GM20431 (cell line): ENCODE data around the gene RAB1A.

Source experiments
- in situ Hi-C: fragments of 300-500 bp; cut with MseI, MboI; formaldehyde crosslinking; loops from one replicate; pipeline ENCODE4 v1.15.0; 2020; ENCODE audit warnings: low sequenced_read_pairs; ENCODE audit not compliant: unreplicated experiment

The RAB1A gene

DNA sequence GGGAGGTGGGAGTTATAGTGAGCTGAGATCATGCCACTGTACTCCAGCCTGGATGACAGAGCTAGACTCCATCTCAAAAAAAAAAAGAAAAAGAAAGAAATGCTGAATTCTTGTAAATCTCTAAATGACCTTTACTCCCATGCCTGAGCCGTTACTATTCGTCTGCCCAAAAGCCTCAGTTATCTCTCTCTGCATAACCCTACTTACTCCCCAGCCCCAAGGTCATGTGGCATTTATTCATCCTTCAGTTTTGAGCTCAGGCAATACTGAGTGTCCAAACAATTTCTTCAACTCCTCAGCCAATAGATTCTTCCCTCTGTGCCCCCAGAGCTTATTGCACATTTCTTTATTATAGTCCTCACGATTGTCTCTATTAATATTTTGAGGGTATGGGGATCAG lies 28.8 kb downstream of the RAB1A start:
- in situ Hi-C loops, result no loop called here

DNA sequence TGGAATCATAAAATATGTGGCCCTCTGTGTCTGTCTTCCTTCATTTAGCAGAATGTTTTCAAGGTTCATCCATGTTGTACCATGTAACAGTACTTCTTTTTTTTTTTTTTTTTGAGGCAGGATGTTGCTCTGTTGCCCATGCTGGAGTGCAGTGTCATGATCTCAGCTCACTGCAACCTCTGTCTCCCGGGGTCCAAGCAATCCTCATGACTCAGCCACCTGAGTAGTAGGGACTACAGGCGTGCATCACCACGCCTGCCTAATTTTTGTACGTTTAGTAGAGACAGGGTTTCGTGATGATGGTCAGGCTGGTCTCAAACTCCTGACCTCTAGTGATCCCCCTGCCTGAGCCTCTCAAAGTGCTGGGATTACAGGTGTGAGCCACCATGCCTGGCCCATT lies 31.2 kb downstream of the RAB1A start:
- in situ Hi-C loops, result no loop called here

- in situ Hi-C loops, result no loop called here
These were observed 32.1 kb downstream of the RAB1A start for GRCh38 chr2:65097844-65098243.

GRCh38 chr2:65096948-65097347 lies 33.0 kb downstream of the RAB1A start:
- in situ Hi-C loops, result no loop called here

DNA sequence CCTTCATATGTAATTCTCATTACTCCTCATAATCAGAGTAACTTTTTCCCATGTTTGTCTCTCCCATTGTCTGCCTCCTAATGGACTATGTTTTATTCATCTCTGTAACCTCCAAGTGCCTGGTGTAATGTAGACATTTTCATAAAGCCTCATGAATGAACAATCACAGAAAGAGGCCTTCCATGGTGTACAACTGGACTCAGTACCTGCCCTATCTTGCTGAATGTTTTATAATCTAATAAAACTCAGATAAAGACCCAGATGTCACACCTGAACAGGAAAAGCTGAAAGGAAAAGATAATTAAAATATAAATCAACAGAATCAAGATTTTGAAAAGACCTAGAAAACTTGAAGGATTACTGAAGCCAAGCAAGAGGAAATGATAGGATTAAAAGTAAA lies 36.7 kb downstream of the RAB1A start:
- in situ Hi-C loops, result no loop called here

DNA sequence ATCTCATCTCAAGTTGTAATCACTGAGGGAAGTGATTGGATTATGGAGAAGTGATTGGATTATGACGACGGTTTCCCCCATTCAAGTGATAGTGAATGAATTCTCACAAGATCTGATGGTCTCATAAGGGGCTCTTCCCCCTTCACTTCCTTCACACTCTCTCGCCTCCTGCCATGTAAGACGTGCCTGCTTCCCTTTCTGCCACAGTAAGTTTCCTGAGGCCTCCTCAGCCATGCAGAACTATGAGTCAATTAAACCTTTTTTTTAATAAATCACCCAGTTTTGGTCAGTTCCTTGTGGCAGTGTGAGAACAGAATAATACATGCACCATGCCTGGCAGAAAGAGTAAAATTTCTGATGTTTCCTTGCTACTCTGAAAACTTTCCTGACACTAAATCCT lies 37.1 kb downstream of the RAB1A start:
- in situ Hi-C loops, result no loop called here

DNA sequence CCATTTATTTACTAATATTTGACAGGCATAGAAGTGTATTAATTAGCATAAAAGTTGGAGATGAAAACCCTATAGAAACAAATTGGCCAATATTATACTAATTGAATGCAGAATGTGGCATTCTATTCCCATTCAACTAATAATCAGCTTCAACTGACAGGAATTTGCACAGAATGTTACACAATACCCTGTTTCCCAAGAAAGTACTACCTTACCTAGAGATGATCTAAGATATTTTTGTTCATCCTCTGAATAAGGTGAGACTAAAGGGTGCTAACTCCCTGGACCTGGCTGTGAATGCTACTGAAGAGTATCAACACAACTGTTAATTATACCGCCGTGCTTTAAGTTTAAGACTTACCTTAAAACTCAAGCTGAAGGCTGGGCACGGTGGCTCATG lies 44.8 kb downstream of the RAB1A start:
- in situ Hi-C loops, result no loop called here

GRCh38 chr2:65081232-65081685 lies 48.6 kb downstream of the RAB1A start:
- in situ Hi-C loops, result no loop called here

DNA sequence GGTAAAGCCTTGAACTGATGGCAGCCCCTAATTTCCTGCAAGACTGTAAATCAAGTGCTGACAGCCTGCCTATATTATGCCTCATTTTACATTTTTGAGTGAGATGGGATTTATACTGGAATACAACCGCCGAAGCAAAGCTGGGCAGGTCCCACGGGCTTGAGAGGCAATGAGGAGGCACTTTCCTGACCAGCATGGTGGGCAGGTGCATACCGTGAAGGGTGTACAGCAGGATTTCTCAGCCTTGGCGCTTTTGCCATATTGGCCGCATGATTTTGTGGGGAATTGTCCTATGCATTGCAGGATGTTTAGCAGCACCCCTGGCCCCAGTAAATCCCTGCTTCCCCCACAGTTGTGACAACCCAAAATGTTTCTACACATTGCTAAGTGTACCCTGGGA lies 50.9 kb downstream of the RAB1A start:
- in situ Hi-C loops, result no loop called here

DNA sequence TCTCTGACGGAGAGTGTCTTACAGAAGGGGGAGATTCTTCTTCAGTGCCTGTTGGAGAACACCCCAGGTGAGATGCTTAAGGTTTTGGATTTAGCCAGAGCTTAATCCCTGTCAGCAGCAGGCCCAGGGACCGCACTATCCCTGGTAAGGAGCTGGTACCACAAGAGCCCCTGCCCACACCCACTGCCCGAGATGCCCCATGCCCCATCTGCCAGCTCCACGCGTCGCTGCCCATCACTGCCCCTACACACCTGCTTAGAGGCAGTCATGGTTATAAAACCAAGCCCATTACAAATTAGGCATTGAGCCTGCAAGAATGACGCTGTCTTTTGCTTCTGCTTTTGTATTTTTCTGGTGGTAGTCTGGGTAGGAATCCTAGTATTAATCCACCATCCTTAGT lies 52.0 kb downstream of the RAB1A start:
- in situ Hi-C loops, result no loop called here

DNA sequence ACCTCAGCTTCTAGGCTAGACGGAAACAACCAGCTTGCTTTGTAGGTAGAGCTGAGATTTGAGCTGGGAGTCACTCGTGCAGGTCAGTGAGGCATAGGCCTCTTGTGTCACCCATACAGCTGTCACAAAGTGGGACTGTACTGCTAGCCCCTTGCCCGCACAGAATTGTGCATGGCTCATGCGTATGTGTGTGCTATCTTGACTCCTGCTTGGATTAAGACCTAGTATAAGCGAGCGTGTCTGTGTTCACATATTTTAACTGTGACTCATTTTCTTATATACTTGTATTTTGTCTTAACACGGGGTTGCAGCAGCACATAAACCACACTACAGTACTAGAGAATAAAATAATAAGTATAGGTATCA lies 53.6 kb downstream of the RAB1A start:
- in situ Hi-C loops, result no loop called here

DNA sequence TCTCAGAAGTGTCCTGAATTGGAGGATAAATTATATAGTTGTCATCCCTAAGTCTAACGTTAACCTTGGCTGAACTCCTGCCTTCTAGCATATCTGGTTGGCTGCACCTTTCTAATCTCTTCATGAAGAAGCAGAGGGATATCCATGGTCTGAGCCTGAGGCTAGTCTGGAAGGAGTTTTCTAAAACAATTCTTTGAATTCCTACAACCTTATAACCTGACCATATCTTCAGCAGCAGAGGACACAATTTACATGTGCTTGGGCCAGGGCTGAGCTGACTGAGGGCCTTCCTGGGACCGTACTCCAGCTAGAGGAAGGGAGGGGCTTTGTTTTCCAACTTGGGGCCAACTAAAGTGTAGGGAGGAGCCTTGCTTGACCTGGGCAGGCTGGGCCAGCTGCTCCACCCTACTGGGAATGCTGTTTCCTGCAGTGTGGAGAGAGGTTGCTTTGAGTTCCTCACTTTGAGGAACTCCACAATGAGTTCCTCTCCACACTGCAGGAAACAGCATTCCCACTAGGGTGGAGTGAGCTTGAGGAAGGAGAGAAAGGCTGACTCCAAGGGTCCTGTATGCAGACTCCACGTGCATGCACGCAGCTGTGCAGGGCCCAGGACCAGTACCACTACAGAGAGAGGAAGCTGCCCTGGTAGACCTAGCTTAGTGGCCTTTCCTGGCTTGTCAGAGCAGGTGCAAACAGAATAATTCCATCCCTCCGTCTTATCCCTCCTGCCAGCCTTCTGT lies 54.1 kb downstream of the RAB1A start:
- in situ Hi-C loops, result no loop called here

DNA sequence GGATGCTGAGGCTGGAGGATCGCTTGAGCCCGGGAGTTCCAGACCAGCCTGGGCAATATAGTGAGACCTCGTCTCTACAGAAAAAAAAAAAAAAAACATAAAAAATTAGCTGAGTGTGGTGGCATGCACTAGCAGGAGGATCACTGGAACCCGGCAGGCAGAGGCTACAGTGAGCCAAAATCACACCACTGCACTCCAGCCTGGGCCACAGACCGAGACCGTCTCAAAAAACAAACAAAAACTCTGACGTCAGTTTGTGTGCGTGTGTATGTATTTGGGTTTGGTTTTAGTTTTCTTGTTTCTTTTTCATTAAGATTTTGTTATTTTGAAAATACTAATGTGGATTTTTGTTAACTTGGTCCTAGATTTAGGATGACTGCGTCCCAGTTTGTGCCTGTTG lies 54.7 kb downstream of the RAB1A start:
- in situ Hi-C loops, result no loop called here

GRCh38 chr2:65073879-65074565 lies 55.9 kb downstream of the RAB1A start:
- in situ Hi-C loops, result loop anchor here (25.0 kb wide), 2 partner anchors 88 to 488 kb away; no protein-coding TSS in a partner anchor

DNA sequence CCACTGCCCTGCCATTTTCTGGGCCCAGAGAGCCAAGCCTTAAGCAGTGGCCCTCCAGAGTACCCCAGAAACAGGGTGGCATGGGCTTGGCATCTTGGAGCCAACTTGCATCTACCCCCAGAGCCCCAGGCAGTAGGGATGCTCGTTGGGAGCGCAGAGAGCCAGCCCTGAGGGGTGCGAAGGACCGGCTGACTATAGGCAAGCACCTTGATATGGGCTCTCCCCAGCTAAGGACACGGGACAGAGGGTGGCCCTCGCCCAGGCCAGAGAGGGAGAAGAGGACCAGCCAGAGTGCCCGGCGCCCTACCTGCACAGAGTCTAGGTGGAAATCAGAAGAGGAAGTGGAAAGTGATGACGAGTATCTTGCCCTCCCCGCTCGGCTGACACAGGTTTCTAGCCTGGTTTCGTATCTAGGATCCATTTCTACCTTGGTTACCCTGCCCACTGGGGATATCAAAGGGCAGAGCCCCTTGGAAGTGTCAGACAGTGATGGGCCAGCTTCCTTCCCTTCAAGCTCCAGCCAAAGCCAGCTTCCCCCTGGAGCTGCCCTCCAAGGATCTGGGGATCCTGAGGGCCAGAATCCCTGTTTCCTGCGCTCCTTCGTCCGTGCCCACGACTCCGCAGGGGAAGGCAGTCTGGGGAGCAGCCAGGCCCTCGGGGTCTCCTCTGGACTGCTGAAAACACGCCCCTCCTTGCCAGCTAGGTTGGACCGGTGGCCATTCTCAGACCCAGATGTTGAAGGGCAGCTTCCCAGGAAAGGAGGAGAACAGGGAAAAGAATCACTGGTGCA lies 57.5 kb downstream of the RAB1A start:
- in situ Hi-C loops, result loop anchor here (25.0 kb wide), 2 partner anchors 90 to 490 kb away; no protein-coding TSS in a partner anchor

- in situ Hi-C loops, result loop anchor here (25.0 kb wide), 2 partner anchors 91 to 491 kb away; no protein-coding TSS in a partner anchor
These were observed 58.3 kb downstream of the RAB1A start for GRCh38 chr2:65071499-65072180.

DNA sequence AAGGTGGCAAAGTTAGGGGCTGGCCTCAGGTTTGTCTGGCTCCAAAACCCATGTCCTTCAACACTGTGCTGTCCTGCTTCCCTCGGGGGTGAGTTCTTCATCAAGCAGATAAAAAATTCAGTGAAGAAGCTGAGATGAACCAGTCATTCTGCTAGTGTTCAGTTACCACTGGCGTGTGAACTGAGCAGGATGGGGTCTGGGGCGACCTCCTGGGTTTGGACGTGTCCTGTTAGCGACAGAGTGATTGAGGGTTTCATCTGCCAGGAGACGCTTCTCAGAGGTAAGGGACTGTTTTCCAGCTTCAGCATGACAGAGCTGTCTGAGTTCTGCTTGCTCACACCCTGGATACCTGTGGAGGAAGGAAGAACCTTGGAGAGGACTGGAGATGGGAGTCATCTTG lies 59.0 kb downstream of the RAB1A start:
- in situ Hi-C loops, result loop anchor here (25.0 kb wide), 2 partner anchors 91 to 491 kb away; no protein-coding TSS in a partner anchor

- in situ Hi-C loops, result loop anchor here (25.0 kb wide), 2 partner anchors 92 to 492 kb away; no protein-coding TSS in a partner anchor
These were observed 59.6 kb downstream of the RAB1A start for GRCh38 chr2:65070172-65070830.

- in situ Hi-C loops, result loop anchor here (25.0 kb wide), 2 partner anchors 93 to 493 kb away; no protein-coding TSS in a partner anchor
These were observed 60.5 kb downstream of the RAB1A start for GRCh38 chr2:65069439-65069824.
